Activated CD8-positive, alpha-beta memory T cell treated with anti-CD3 and anti-CD28 coated beads for 1 hour (primary cell): ENCODE results near the gene OSTC.
A peak's percentile ranks its signal among the peaks of the same experiment; 100 is the strongest.

Source experiments
- DNase-seq, 2 donors: peaks; one replicate each; pipeline ENCODE4 v3.0.0-alpha.2; 2020; ENCODE audit warnings: low read depth in 1 of 2; ENCODE audit errors: extremely low read depth in 1 of 2

Gene OSTC

GRCh38 chr4:108650212-108651013 lies at the start of gene OSTC:
Gene OSTC (plus strand): TSS chr4:108650599. CDS start chr4:108650656, 57 bp downstream.
- DNase-seq: peak; percentile 84 to 91

GRCh38 chr4:108601106-108601505 lies 49.3 kb upstream of the OSTC start:
- DNase-seq: no peak

GRCh38 chr4:108601532-108601931 lies 48.9 kb upstream of the OSTC start:
- no peak for DNase-seq

- no peak for DNase-seq
Observed at GRCh38 chr4:108602163-108602562, 48.2 kb upstream of the OSTC start.

GRCh38 chr4:108607079-108607815 lies 43.2 kb upstream of the OSTC start:
- DNase-seq: no peak

GRCh38 chr4:108611365-108611764 lies 39.0 kb upstream of the OSTC start:
- no peak for DNase-seq

GRCh38 chr4:108612365-108612764 lies 38.0 kb upstream of the OSTC start:
- DNase-seq: no peak

- DNase-seq: no peak
Observed at GRCh38 chr4:108619372-108620100, 30.9 kb upstream of the OSTC start.

- peak; percentile 92 to 95 for DNase-seq
Observed at GRCh38 chr4:108620101-108620932, 30.1 kb upstream of the OSTC start, which contains the start of gene RPL34. Gene RPL34 (plus strand): TSS chr4:108620576. CDS start chr4:108621960, 1,384 bp downstream.

- peak in 1 of 2 donors; percentile 3 for DNase-seq
Observed at GRCh38 chr4:108620933-108621905, 29.2 kb upstream of the OSTC start.

- no peak for DNase-seq
Observed at GRCh38 chr4:108622022-108622421, 28.4 kb upstream of the OSTC start.

- DNase-seq: no peak
Observed at GRCh38 chr4:108622828-108623227, 27.6 kb upstream of the OSTC start.

- DNase-seq: no peak
Observed at GRCh38 chr4:108624263-108625056, 25.9 kb upstream of the OSTC start.

- DNase-seq: no peak
Observed at GRCh38 chr4:108626056-108626455, 24.3 kb upstream of the OSTC start.

GRCh38 chr4:108628411-108628810 lies 22.0 kb upstream of the OSTC start:
- no peak for DNase-seq

GRCh38 chr4:108635070-108635655 lies 15.2 kb upstream of the OSTC start:
- DNase-seq: no peak

GRCh38 chr4:108636246-108636645 lies 14.2 kb upstream of the OSTC start:
- no peak for DNase-seq

- no peak for DNase-seq
Observed at GRCh38 chr4:108637856-108638255, 12.5 kb upstream of the OSTC start.
